AG04449 (cell line): Measurements from ENCODE around the gene KIAA0513.

ENCODE experiments used
- CTCF ChIA-PET: fragments of 350-600 bp; formaldehyde crosslinking; extraction: SDS; loops from one replicate; lab custom pipeline; 2021; ENCODE audit warnings: antibody characterized with exemption; lab: Yijun Ruan, JAX
- POLR2A ChIA-PET: fragments of 400-600, 350-600 bp; formaldehyde crosslinking; extraction: SDS; loops from one replicate; lab custom pipeline; 2020; ENCODE audit warnings: antibody characterized with exemption, inconsistent platforms; lab: Yijun Ruan, JAX
- DNase-seq: peaks from one replicate; pipeline ENCODE4 v3.0.0-alpha.2; 2010; ENCODE audit warnings: low read depth, low spot score
- H3K4me3 ChIP-seq: 2 replicates; pipeline ENCODE4 v1.5.1; 2011; ENCODE audit warnings: low read depth, mild to moderate bottlenecking, control low read depth, low read length
- CTCF ChIP-seq: IDR thresholded peaks from one replicate; pipeline ENCODE4 v1.5.1; 2011; ENCODE audit warnings: mild to moderate bottlenecking, moderate library complexity, low read length, control low read depth, inconsistent platforms; ENCODE audit not compliant: insufficient read depth; ENCODE audit errors: missing control alignments

KIAA0513 gene

GRCh38 chr16:85062845-85063244, 35.2 kb downstream of the KIAA0513 start:
- DNase-seq, result no peak
- TF ChIP-seq CTCF, result no peak
- no peak overlapping the region for H3K4me3 ChIP-seq
- ChIA-PET CTCF (interaction anchor here (1.5 kb wide), 1 partner anchor 92 kb away, joined by 4 read pairs; no protein-coding TSS in a partner anchor), POLR2A (no interaction called here)

GRCh38 chr16:85064186-85064585, 36.6 kb downstream of the KIAA0513 start:
- TF ChIP-seq CTCF, result no peak
- no peak for DNase-seq
- ChIA-PET CTCF (no interaction called here), POLR2A (no interaction called here)
- no peak overlapping the region for H3K4me3 ChIP-seq

GRCh38 chr16:85065099-85065498, 37.5 kb downstream of the KIAA0513 start:
- no peak for DNase-seq
- H3K4me3 ChIP-seq, result no peak overlapping the region
- no peak for TF ChIP-seq CTCF
- POLR2A ChIA-PET, result no interaction called here
- CTCF ChIA-PET, result interaction anchor here (1.0 to 2.0 kb wide), 4 partner anchors 9 to 310 kb away, joined by 3 to 10 read pairs (median 4); no protein-coding TSS in a partner anchor

- no peak for DNase-seq
- ChIA-PET CTCF (interaction anchor here (2.0 kb wide), 1 partner anchor 10 kb away, joined by 10 read pairs; no protein-coding TSS in a partner anchor), POLR2A (no interaction called here)
- H3K4me3 ChIP-seq, result no peak overlapping the region
- TF ChIP-seq CTCF, result no peak
These were observed 38.8 kb downstream of the KIAA0513 start for GRCh38 chr16:85066346-85066885.

- no peak for TF ChIP-seq CTCF
- DNase-seq, result no peak
- ChIA-PET POLR2A (interaction anchor here (0.6 kb wide), 1 partner anchor 146 kb away, joined by 4 read pairs; no protein-coding TSS in a partner anchor), CTCF (interaction anchor here (1.3 to 2.0 kb wide), 3 partner anchors 9 to 11 kb away, joined by 4 to 10 read pairs (median 4); no protein-coding TSS in a partner anchor)
- no peak overlapping the region for H3K4me3 ChIP-seq
These were observed 39.4 kb downstream of the KIAA0513 start for GRCh38 chr16:85067024-85067423.

- POLR2A ChIA-PET, result interaction anchor here (0.6 kb wide), 1 partner anchor 145 kb away, joined by 4 read pairs; no protein-coding TSS in a partner anchor
- no peak for TF ChIP-seq CTCF
- H3K4me3 ChIP-seq, result no peak overlapping the region
- DNase-seq, result no peak
- CTCF ChIA-PET, result interaction anchor here (1.3 kb wide), 2 partner anchors 10 to 11 kb away, joined by 4 read pairs; no protein-coding TSS in a partner anchor
These were observed 39.8 kb downstream of the KIAA0513 start for GRCh38 chr16:85067426-85067825.
